ENCODE results near the gene DUSP8.
"Not testable (repeated sequence)": the region's sequence is repeated elsewhere in the genome, so short reads cannot be mapped to it uniquely, and the experiment has no call there.

Gene DUSP8

DNA sequence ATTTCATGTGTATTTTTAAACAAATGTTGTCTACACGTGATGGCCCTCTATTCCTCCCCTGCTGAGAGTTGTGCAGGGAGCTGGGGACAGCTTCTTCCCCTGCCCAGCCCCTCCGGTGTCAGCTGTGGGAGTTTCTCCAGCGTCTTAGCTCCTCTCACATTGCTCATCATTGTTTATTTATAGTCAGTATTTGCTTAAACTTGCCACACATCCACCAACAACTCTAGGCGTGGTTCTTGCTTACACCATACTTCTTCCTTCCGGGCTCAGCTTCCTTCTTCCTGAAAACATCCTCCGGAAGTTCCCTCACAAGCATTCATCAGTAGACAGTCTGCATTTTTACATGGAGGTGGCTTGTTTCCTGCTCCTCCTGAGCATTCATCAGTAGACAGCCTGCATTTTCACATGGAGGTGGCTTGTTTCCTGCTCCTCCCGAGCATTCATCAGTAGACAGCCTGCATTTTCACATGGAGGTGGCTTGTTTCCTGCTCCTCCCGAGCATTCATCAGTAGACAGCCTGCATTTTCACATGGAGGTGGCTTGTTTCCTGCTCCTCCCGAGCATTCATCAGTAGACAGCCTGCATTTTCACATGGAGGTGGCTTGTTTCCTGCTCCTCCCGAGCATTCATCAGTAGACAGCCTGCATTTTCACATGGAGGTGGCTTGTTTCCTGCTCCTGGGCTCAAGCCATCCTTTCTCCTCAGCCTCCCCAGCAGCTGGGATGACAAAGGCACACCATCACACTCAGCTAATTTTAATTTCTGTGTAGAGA is 17.3 kb upstream of the DUSP8 start:
- DNase-seq: not testable (repeated sequence)

DNA sequence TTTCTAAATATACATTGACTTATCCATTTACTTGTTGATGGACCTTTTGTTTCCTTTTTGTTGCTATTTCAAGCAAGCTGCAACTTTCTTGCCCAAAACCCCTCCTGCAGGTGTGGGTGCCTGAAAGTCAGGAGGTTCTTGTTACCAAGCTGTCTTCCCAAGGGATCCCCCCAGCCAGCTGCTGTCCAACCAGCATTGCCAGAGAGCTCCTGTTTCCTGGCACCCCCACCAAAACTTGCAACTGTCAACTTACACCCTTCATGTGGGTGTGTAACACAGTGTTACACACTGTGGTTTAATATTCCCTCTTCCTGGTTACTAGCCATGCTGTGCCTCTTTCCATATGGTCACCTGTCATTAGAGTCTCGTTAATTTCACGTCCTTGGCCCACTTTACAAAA is 14.6 kb upstream of the DUSP8 start:
- DNase-seq: no peak

DNA sequence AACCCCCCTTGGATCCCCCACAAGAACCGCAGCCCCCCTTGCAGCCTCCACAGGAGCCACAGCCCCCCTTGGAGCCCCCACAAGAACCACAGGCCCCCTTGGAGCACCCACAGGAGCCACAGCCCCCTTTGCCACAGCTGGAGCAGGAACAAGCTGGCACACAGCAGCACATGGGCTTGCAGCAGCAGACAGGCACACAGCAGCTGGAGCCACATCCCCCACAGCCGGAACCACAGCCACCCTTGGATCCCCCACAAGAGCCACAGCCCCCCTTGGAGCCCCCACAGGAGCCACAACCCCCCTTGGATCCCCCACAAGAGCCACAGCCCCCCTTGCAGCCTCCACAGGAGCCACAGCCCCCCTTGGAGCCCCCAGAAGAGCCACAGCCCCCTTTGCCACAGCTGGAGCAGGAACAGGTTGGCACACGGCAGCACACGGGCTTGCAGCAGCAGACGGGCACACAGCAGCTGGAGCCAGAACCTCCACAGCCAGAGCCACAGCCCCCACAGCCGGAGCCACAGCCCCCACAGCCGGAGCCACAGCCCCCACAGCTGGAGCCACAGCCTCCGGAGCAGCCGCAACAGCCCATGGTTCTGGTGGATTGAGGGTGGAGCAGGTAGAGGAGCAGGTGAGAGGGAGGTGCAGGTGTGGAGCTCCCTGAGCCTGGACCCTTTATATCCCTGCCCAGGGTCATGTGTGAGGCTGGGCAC is 12.7 kb upstream of the DUSP8 start, which contains the start of gene KRTAP5-1:
Gene KRTAP5-1, minus strand, starts transcription at position 623 of the 710 bp plus-strand sequence. Its CDS starts 34 bp downstream, at position 589.
- not testable (repeated sequence) for DNase-seq

DNA sequence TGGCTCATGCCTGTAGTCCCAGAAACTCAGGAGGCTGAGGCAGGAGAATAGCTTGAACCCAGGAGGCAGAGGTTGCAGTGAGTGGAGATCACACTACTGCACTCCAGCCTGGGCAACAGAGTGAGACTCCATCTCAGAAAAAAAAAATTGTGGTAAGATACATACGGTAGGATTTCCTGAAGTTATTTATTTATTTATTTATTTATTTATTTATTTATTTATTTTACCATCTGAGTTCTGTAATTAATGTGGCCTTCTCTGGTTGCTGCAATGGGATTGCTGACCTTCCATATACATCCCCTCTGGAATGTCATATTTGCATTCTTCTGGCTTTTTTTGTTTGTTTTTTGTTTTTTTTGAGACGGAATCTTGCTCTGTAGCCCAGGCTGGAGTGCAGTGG is 10.8 kb upstream of the DUSP8 start:
- not testable (repeated sequence) for DNase-seq

DNA sequence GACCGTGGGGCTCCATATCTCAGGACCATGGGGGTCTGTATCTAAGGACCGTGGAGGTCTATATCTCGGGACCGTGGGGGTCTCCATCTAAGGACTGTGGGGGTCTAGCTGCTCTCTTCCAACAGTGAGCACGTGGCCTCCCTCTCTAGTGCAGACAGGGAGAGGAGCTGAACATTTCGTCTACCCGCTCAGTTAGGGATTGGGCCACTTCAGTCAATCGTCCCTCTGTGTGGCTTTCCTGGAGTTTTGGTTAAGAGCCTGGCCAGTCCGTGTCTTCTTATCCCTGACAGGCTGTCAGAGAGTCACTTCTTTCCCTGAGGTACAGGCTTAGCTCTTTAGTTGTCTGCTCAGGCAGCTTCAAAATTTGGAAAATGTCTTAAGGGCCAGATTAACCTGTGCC is 9.9 kb upstream of the DUSP8 start:
- no peak for DNase-seq

DNA sequence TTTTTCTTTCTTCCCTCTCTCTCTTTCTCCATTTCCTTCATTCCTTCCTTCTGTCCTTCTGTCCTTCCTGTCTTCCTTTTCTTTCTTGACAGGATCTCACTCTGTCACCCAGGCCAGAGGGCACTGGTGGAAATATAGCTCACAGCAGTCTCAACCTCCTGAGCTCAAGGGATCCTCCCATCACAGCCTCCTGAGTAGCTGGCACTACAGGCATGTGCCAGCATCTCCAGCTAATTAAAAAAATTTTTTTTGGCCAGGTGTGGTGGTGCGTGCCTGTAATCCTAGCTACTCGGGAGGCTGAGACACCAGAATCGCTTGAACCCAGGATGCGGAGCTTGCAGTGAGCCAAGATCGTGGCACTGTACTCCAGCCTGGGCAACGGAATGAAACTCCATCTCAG is 4.8 kb upstream of the DUSP8 start:
- DNase-seq: no peak

DNA sequence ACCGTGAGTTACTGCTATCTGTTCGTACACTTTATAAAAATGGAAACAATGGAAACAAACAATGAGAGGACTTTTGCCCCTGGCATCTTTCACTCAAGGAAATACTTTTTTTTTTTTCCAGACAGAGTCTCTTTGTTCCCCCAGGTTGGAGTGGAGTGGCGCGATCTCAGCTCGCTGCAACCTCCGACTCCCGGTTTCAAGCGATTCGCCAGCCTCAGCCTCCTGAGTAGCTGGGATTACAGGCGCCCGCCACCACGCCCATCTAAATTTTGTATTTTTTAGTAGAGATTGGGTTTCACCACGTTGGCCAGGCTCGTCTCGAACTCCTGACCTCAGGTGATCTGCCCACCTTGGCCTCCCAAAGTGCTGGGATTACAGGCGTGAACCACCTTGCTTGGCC is 3.7 kb upstream of the DUSP8 start:
- DNase-seq: not testable (repeated sequence)

DNA sequence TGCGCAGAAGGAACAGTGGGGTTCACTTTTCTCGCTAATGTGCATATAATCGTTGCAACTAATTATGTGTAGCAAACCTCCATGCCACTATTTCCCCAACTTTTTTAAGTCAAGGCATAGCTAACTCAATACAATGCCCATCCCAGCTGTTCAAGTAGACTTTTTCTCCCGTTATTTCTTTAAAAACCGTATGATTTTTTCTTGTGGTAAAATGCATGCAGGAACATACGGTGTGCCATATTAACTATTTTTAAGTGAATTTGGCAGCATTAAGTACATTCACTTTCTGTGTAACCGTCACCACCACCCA is 2.8 kb upstream of the DUSP8 start:
- DNase-seq: no peak

DNA sequence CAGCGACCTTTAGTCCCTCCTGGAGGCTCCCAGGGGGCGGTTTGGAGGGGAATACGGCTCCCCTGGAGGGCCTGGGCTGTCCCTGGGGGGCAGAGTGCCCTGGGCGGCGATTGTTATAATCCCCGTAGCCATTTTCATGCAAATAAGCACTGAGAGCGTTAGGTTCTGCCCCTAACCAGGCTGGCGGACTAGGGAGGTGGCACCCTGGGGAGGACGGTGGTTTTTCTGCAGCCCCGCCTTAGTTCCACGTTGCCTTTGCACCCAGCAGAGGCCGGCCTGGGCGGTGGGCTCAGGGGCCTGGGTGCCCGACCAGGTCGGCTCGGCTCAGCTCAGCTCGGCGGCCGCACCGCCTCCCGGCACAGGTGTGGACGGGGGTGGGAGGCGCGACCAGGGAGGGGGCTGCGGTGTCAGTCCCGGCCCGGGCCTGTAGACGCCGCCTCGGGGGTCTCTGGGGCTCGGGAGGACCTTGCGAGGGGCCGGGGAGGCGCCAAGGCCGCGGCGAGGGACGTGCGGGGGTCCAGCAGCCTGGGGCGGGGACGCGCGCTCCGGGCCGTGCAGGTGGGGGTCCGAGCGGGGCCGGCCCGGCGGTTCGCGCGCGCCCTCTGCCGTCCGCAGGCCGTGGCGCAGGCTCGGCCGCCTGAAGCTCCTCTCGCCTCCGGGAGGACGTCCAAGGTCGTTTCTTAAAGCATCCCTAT is 2.3 kb upstream of the DUSP8 start:
- peak in 1 of 2 experiments; percentile 66 for DNase-seq

DNA sequence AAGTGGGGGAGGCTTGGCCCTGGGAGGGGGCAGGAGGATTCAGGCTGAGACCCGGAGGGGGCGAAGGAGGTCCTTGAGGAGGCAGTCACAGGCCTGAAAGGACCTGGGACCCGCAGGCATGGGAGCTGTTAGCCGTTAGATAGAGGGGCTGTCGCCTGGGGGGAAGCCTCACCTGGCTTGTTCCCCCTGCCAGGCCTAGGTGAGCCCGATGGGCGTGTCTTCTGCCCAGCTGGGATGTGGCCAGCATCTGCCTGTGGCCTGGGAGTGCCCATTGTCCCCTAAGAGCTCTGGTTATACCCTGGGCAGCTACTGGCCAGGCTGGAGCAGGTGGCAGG is 1.8 kb upstream of the DUSP8 start:
- peak in 1 of 2 experiments; percentile 66 for DNase-seq

DNA sequence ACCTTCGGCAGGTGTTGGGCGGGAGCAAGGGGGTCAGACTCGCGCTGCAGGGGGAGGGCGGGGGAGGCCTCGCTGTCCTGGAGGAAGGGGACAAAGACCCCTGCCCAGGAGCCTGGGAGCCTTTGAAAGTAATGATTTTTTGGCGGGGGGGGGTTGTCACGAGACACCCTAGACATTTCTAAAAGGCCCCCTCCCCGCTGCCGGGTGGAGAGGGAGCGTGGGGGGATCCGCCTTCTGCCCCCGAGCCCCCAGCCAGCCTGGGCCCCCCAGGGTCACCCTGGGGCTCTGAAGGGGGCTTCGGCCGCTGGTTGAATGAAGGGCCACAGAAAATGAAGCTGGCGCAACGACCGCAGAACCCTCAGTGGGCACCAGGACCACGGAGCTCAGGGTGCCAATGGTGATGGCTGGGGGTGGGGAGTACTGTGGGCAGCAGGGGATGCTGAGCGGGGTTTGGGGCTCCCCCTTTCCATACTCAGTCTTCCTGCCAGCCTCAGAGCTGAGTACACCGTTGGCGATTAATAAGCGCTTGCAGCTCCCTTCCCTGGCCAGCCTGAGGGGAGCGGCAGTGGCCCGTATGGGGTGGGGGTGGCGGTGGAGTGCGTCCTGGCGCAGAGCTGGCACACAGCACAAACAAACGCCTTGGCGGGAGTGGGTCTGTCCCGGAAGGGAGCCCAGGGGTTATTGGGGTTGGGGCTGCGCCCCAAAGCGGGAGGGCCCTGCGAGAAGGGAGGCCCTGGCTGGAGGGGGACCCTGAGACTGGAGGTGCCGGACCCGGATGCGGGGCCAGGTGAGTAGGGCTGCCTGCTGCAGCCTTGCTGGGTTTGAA is 1.2 kb upstream of the DUSP8 start:
- no peak for DNase-seq

DNA sequence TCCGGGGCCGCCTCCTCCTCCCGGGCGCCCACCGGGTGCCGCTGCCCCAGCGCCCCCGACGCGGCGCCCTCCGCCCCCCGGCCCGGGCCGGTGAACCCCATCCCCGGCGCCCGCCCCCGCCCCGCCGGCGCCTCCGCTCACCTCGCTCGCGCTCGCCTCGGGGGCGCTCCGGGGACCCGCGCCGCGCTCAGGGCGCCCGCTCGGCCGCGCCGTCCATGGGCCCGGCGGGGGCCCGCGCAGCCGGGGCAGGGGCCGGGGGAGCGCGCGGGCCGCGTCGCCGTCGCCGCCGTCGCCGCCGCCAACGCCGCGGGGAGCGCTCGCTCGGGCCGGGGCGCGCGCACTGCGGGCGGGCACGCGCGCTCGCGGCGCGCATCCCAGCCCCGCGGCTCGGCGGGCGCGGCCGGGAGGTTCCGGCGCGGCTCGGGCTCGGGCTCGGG is 293 bp downstream of the DUSP8 start:
- DNase-seq: no peak

DNA sequence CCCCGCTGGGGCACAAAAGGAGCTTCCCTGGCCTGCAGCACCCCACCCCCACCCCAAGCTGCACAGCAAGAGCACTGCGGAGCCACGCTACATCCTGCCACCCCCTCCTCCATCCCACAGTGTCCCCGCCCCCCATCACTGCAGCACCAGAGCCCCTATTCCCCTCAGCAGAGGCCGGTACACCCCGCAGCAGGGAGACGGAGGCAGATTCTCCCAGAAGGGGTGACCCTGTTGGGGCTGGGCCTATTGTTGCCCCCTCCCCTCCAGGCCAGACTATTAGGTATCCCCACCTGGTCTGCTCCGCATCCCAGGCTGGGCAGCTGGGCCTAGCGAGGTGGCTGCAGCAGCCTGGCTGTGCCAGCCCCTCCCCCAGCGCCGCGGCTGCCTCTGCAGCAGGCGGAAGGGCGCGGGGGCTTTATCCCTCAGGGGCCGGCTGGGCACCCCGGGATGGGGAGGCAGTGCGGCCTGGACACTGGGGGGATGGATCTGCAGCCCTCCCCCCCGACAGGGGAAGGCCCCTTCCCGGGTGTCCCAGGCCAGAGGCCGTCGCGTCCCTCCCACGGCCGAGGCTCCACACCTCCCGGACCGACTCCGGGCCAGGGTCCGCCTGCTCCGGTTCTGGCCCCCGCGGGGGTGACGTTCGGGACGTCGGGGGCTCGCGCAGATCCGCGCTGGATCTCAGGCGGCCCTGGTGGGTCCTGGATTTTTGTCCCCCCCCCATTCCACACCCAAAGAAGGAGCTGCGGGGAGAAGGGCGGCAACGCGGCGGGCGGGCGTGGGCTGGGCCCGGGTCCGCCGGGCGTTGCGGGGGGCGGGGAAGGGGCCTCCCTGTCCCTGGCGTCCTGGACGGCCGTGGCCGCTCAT is 943 bp downstream of the DUSP8 start:
- DNase-seq: no peak

DNA sequence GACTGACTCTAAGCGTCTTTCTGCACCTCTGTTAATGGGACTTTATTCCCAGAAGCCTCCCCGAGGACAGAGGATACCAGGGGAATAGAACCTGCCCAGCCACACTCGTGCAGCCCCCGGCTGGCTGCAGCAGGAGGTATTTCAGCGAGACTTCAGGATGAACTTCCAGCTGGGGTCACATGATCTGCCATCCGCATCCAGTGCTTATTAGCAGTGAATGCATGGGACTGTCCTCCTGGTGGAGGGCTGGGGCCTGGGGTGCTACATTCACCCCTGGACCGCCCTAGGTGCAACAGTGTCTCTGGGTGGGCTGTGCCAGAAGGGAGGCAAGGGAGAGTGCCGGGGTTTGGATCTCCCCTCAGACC is 1.6 kb downstream of the DUSP8 start:
- DNase-seq: no peak

DNA sequence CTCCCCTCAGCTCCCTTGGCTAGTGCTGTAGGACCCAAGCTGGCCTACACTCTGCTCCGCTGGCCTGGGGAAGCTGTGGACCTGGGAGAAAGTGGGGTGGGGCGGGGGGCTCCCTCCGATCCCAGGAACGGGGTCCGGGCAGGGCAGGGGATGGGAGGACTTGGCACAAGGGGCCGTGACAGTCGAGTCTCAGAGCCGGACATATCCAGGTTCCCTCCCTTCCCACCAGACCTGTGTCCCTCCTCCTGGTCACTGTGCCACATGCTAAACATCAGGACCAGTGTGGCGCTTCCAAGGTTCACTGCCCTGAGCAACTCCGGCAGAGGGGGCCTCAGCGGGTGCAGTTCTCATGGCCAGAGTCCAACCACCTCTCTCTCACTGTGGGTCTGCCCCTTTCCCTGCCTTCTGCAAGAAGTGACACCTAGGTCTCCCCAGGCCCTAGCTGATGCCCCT is 2.0 kb downstream of the DUSP8 start:
- DNase-seq: no peak

DNA sequence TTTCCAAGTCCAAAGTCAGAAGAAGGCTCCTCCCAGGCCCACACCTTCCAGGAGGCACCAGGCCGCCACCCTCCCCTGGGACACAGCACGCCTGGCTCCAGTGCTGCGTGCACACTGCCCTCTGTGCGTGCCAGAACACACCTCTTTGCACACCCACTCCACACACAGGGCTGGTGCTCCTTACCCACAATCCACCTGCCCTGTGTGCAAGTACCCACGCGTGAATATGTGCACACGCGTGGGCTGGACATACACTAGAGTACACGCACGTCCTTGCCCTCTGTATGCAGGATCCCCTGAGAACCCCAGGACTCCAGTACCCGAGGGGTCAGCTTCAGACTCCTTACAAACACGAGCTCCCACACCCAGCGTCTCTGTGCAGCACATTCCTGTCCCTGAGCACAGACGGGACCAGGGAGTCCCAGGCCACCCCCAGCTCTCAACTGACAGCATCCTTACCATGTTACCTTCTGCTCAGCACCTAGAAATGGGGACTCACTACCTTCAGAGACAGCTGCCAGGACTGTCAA is 2.8 kb downstream of the DUSP8 start:
- DNase-seq: no peak

DNA sequence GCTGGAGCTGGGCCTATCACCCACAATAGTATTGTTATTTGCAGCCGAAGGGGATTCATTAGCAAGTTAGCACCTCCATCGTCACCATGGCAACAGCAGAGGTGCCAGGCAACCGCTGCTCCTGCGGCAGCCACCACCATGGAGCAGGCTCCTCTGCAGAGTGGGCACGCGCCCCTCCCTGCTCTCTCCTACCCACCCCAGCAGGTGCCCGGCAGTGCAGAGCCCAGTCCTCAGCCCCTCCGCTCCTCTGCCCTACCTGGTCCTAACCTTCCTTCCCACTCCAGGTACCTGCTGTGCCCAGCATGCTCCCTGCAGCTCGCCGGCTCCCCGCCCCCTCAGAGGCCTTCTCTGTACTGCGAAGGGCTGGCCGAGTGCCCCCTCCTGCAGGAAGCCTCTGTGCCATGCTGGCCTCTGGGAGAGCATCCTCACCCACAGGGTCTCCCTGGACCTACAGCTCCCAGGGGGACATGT is 3.6 kb downstream of the DUSP8 start:
- no peak for DNase-seq

DNA sequence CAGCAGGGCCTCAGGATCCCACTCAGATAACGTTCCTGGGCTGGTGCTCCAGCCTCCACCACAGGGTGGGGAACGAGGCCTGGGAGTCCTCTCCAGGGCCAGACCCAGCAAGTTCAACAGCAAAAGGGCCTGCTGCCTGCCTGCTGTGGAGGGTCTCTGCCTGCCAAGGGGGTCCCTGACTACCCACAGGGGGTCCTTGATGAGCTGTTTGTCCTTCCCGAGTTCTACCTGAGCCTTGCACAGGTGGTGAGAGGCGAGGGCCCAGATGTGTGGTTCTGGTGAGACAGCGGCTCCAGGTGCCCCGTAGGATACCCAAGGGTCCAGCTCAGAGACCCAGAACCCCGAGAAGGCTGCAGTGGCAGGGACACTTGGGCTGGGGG is 4.4 kb downstream of the DUSP8 start:
- no peak for DNase-seq

DNA sequence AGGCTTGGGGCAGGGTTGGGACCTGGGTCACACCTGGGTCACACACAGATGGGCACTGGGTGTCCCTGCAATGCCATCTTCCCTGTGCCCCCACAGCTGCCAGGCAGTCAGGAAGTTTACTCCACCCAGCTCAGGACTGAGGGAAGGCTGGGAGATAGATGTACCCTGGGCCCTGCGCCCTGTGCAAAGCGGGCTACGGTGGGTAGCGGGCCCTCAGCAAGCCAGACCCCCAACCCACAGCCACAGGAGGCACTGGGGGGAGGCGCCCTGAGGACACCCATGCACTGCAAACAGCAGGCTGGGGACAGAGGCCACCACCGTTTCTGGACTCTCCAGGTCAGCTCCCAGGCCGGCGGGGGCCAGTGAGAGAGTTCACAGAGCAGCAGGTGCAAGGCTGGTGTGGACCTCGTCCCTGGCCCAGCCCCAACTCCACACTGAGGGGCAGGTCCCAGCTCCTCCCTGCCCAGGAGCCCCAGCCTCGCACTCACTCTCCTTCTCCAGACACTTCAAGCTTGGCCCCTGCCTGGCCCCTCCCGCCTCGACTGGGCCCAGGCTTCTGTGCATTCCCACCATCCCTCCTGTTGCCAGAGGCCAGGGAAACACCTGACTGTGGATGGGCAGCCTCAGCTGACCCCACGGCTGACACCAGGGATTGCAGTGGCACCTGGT is 4.9 kb downstream of the DUSP8 start:
- DNase-seq: no peak

DNA sequence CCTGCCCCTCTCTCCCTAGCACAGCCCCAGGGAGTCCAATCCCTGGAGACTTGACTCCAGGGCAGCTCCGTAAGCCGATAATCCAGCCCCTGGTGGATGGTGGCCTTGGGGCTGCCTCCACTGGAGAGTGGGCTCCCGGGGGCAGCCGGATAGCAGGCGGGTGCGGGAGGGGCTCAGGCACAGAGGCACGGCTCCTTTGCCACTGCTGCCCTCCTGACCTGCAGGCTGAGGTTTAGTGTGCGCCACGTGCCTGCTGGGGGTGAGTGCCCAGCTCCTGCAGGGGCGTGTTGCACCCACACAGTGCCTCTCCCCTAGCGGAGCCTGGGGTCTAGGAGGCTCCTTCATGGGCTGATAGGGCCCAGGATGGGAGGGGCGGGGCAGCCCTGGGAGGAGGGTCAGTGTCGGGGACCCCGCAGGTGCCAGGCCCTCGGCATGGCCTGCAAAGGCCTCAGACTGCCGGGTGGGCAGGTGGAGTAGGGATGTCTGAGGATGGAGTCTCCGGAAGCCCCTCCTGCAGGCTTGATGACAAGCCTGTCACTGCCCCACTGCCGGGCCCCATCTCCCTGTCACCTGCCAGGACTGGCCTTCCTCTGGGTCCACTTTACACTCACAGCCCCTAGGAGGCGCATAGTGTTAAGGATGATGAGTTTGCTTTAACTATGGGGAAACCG is 5.6 kb downstream of the DUSP8 start:
- DNase-seq: no peak

DNA sequence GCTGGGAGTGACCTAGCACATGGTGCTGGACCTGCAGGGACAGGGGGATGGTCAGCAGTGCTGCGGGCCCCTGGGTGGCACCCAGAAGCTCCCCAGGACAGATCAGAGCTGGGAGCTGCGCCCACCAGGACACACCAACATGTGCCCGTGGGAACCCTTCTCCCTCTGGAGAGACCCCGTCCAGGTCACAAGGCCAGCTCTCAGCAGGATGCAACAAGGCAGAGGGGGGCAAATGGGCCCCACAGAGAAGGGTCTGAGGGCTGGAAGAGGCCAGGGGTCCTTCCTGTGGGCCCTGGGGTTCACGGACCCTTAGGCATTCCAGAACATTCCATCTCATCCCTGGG is 6.2 kb downstream of the DUSP8 start:
- no peak for DNase-seq
